Liver (tissue), 9 donors: ENCODE data around the gene SIGLEC1. TPM values are rescaled to one million over a fixed set of nuclear protein-coding genes. Genes with fewer than 3 reads are reported as not detected.

Experiments
- DNase-seq: peaks from one replicate; pipeline ENCODE4 v3.0.0-alpha.2; 2017; ENCODE audit warnings: low spot score
- H3K27ac ChIP-seq, 2 donors: one replicate each; pipeline ENCODE4 v1.7.0; 2013; ENCODE audit warnings: inconsistent platforms in 2 of 2, low read length in 2 of 2, control low read depth in 1 of 2, low read depth in 1 of 2, mild to moderate bottlenecking in 1 of 2
- H3K27me3 ChIP-seq, 4 donors: one replicate each; pipeline versions ENCODE4 v1.6.1 to v1.7.0; 2013; ENCODE audit warnings: low read length in 3 of 4, inconsistent platforms in 1 of 4, mild to moderate bottlenecking in 1 of 4, moderate library complexity in 1 of 4; ENCODE audit not compliant: control insufficient read depth in 4 of 4, insufficient read depth in 4 of 4
- H3K36me3 ChIP-seq, 4 donors: one replicate each; pipeline versions ENCODE4 v1.6.1 to v1.7.0; 2013; ENCODE audit warnings: low read length in 3 of 4, mild to moderate bottlenecking in 3 of 4, low read depth in 1 of 4, moderate library complexity in 1 of 4; ENCODE audit not compliant: control insufficient read depth in 4 of 4, insufficient read depth in 3 of 4
- H3K4me1 ChIP-seq, 4 donors: one replicate each; pipeline versions ENCODE4 v1.6.1 to v1.7.0; 2013; ENCODE audit warnings: low read length in 3 of 4, mild to moderate bottlenecking in 3 of 4, moderate library complexity in 1 of 4; ENCODE audit not compliant: control insufficient read depth in 4 of 4, insufficient read depth in 4 of 4
- H3K4me3 ChIP-seq, 3 donors: one replicate each; pipeline versions ENCODE4 v1.6.1 to v1.7.0; 2013; ENCODE audit warnings: low read length in 3 of 3, control low read depth in 1 of 3, low read depth in 1 of 3, mild to moderate bottlenecking in 1 of 3
- H3K9ac ChIP-seq, 2 donors: one replicate each; pipeline ENCODE4 v1.7.0; 2013; ENCODE audit warnings: low read length in 2 of 2, mild to moderate bottlenecking in 2 of 2, moderate library complexity in 2 of 2, control low read depth in 1 of 2, low read depth in 1 of 2
- H3K9me3 ChIP-seq, 4 donors: one replicate each; pipeline versions ENCODE4 v1.6.1 to v1.7.0; 2013; ENCODE audit warnings: low read length in 3 of 4; ENCODE audit not compliant: control insufficient read depth in 4 of 4
- CTCF ChIP-seq: fragments of 150-350 bp; IDR thresholded peaks from 2 replicates; pipeline ENCODE4 v1.5.1; 2017; ENCODE audit warnings: improper control_type of control experiment, low read depth, low read length; ENCODE audit not compliant: missing input control
- EGR1 ChIP-seq, 2 donors: IDR thresholded peaks; 2 replicates each; pipeline ENCODE4 v1.6.1; 2016 to 2018; ENCODE audit warnings: antibody characterized with exemption in 2 of 2, low read depth in 2 of 2
- FOXA1 ChIP-seq: IDR thresholded peaks from 2 replicates; pipeline ENCODE4 v1.6.1; 2016; ENCODE audit warnings: antibody characterized with exemption
- FOXA2 ChIP-seq: IDR thresholded peaks from 2 replicates; pipeline ENCODE4 v1.6.1; 2016; ENCODE audit warnings: antibody characterized with exemption
- GABPA ChIP-seq, 2 donors: IDR thresholded peaks in 1 of 2; conservative IDR thresholded peaks in 1 of 2; 2 replicates each; pipeline ENCODE4 v1.6.1; 2016; ENCODE audit warnings: antibody characterized with exemption in 2 of 2, mild to moderate bottlenecking in 1 of 2, moderate library complexity in 1 of 2
- HNF4G ChIP-seq: IDR thresholded peaks from 2 replicates; pipeline ENCODE4 v1.6.1; 2016; ENCODE audit warnings: antibody characterized with exemption
- JUND ChIP-seq, 2 donors: IDR thresholded peaks; 2 replicates each; pipeline ENCODE4 v1.6.1; 2016; ENCODE audit warnings: antibody characterized with exemption in 2 of 2
- MAX ChIP-seq: IDR thresholded peaks from 2 replicates; pipeline ENCODE4 v1.6.1; 2016; ENCODE audit warnings: antibody characterized with exemption
- RAD21 ChIP-seq, 2 donors: IDR thresholded peaks; 2 replicates each; pipeline ENCODE4 v1.6.1; 2016; ENCODE audit warnings: antibody characterized with exemption in 2 of 2, mild to moderate bottlenecking in 2 of 2
- REST ChIP-seq: IDR thresholded peaks from 2 replicates; pipeline ENCODE4 v1.6.1; 2016; ENCODE audit warnings: antibody characterized with exemption, mild to moderate bottlenecking
- RXRA ChIP-seq, 2 donors: IDR thresholded peaks; 2 replicates each; pipeline ENCODE4 v1.6.1; 2017 to 2018; ENCODE audit warnings: antibody characterized with exemption in 2 of 2, mild to moderate bottlenecking in 1 of 2
- SP1 ChIP-seq: IDR thresholded peaks from 2 replicates; pipeline ENCODE4 v1.6.1; 2018; ENCODE audit warnings: antibody characterized with exemption, mild to moderate bottlenecking
- YY1 ChIP-seq: IDR thresholded peaks from 2 replicates; pipeline ENCODE4 v1.6.1; 2016; ENCODE audit warnings: antibody characterized with exemption, mild to moderate bottlenecking
- WGBS: extraction: QIAGEN DNeasy Blood & Tissue Kit; methylation state at CpG from one replicate; pipeline ENCODE4 v1.1.7; 2013; 5-methylcytosine and 5-hydroxymethylcytosine counted together
- polyA plus RNA-seq, 2 donors: library from polyadenylated mRNA; stranded (reverse) in 1 of 2; unstranded in 1 of 2; fragments of 200-250 nt in 1 of 2; fragments of >200 nt in 1 of 2; fragmentation: Nextera tagmentation in 1 of 2; extraction: Ambion mirVana in 1 of 2; gene quantifications; one replicate each; pipeline versions ENCODE4 v1.2.1 to v1.2.3, GENCODE V29; 2013 to 2015
- total RNA-seq, 2 donors: library from RNA; depleted of rRNA; stranded (reverse); fragments of >200 nt; gene quantifications; one replicate each; pipeline ENCODE4 v1.2.3, GENCODE V29; 2014
- TF ChIP-seq, protein P1 (sequence below): IDR thresholded peaks from 2 replicates; pipeline ENCODE4 v1.6.1; 2016; ENCODE audit warnings: antibody characterized with exemption
- TF ChIP-seq, protein P2 (sequence below): IDR thresholded peaks from 2 replicates; pipeline ENCODE4 v1.6.1; 2016; ENCODE audit warnings: antibody characterized with exemption
- donor health status: healthy.
- donor health status: healthy.
- donor health status: healthy.
- donor health status: healthy.
- donor health status: healthy.

Gene SIGLEC1
- total RNA-seq (1 to 10 TPM; 6.7 to 7.5 TPM), polyA plus RNA-seq (1 to 10 TPM; 2.3 to 7.8 TPM)

DNA sequence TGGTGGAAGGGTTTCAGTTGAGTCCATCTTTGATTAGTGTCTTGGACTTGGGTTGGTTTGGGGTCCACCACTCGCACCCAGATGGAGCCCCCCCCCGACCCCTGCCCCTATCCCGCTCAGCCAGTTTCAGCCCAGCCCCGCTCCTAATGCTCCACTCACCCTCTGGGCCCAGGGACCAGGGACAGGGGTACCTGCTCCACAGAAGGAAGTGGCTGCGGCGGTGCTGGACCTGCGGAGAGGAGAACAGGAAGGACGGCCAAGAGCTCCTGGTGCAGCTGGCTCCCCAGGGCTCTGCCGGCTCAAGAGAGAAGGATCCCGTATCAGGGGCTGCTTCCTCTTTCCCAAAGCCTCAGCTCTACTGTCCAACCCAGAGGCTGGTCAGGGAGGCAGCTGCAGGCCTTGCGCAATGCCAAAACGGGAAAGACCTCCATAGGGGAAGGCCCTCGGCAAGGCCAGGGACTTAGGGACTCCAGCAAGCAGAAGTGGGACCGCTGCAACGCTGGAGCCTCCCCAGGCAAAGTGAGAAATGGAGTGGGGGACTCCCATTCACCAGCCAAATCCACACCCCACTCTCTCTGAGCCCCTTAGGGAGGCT, at the start of gene SIGLEC1:
Gene SIGLEC1 (minus strand): TSS at position 322 of the 595 bp plus-strand sequence. CDS start 5,472 bp downstream, outside the sequence.
- no peak for DNase-seq
- Histone ChIP-seq H3K9me3 (no peaks in the 10 kb centered on the region), H3K9ac (no peak within 1 kb of the TSS), H3K27ac (no peak within 1 kb of the TSS), H3K36me3 (no peaks in the 10 kb centered on the region), H3K4me1 (no peaks in the 10 kb centered on the region), H3K27me3 (no peaks in the 10 kb centered on the region), H3K4me3 (no peak within 1 kb of the TSS)
- TF ChIP-seq FOXA2 (no peak), CTCF (no peak), RAD21 (IDR thresholded peaks at IDR 0.05) (no peak), MAX (no peak), RXRA (IDR thresholded peaks at IDR 0.05) (no peak), EGR1 (IDR thresholded peaks at IDR 0.05; ENCODE audit: low read depth in 2 of 2) (no peak), SP1 (no peak), HNF4G (no peak)
- WGBS = 75% methylated on average over 15 of the region's 15 CpGs

GRCh38 chr20:3760655-3761348, 48.4 kb upstream of the SIGLEC1 start:
- TF ChIP-seq JUND (IDR thresholded peaks at IDR 0.05) (no peak), FOXA2 (no peak)
- H3K27me3 ChIP-seq = no peaks in the 10 kb centered on the region
- H3K27ac ChIP-seq = no peak overlapping the region
- DNase-seq = no peak
- WGBS = 83% methylated on average over 10 of the region's 10 CpGs
- no peak overlapping the region for H3K4me3 ChIP-seq
- peaks cover 0 to 3% (median 0%) of the 10 kb centered on the region in 4 donors for H3K36me3 ChIP-seq
- H3K9ac ChIP-seq = no peak overlapping the region
- H3K4me1 ChIP-seq = peaks cover 0 to 1% (median 0%) of the 10 kb centered on the region in 4 donors
- H3K9me3 ChIP-seq = no peaks in the 10 kb centered on the region

DNA sequence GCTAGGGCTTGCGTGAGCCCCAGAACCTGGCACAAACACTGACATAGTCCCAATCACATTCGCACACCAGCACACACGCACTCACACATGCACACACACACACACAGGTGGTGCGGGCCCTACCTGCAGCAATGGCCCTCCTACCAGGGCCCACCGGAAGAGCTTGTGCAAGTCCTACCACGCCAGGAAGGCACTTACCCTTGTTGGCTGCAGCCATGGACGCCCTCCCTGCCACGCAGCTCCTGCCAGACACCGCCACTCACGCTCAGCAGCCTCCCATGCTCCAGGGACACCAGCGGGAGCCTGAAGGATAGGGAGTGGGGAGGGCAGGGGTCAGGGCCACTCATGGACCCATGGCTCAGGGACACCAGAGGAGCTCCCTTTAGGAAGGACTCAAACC, 47.5 kb upstream of the SIGLEC1 start:
- Histone ChIP-seq H3K4me3 (no peak overlapping the region), H3K27me3 (no peaks in the 10 kb centered on the region), H3K36me3 (peaks cover 0 to 3% (median 0%) of the 10 kb centered on the region in 4 donors), H3K9ac (no peak overlapping the region), H3K9me3 (no peaks in the 10 kb centered on the region), H3K4me1 (peaks cover 0 to 1% (median 0%) of the 10 kb centered on the region in 4 donors), H3K27ac (no peak overlapping the region)
- no peak for DNase-seq
- TF ChIP-seq RXRA (IDR thresholded peaks at IDR 0.05) = no peak
- TF ChIP-seq, protein P1, sequence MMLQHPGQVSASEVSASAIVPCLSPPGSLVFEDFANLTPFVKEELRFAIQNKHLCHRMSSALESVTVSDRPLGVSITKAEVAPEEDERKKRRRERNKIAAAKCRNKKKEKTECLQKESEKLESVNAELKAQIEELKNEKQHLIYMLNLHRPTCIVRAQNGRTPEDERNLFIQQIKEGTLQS = no peak
- TF ChIP-seq, protein P2, sequence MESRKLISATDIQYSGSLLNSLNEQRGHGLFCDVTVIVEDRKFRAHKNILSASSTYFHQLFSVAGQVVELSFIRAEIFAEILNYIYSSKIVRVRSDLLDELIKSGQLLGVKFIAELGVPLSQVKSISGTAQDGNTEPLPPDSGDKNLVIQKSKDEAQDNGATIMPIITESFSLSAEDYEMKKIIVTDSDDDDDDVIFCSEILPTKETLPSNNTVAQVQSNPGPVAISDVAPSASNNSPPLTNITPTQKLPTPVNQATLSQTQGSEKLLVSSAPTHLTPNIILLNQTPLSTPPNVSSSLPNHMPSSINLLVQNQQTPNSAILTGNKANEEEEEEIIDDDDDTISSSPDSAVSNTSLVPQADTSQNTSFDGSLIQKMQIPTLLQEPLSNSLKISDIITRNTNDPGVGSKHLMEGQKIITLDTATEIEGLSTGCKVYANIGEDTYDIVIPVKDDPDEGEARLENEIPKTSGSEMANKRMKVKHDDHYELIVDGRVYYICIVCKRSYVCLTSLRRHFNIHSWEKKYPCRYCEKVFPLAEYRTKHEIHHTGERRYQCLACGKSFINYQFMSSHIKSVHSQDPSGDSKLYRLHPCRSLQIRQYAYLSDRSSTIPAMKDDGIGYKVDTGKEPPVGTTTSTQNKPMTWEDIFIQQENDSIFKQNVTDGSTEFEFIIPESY = no peak
- no peak for TF ChIP-seq RAD21 (IDR thresholded peaks at IDR 0.05)
- TF ChIP-seq REST = no peak
- no peak for TF ChIP-seq JUND (IDR thresholded peaks at IDR 0.05)
- TF ChIP-seq YY1 = no peak
- TF ChIP-seq FOXA1 = no peak
- TF ChIP-seq SP1 = no peak
- no peak for TF ChIP-seq EGR1 (IDR thresholded peaks at IDR 0.05; ENCODE audit: low read depth in 2 of 2)
- TF ChIP-seq GABPA (IDR thresholded peaks at IDR 0.05 in 1 of 2, conservative IDR thresholded peaks at IDR 0.05 in 1 of 2) = no peak
- TF ChIP-seq FOXA2 = no peak
- 94% methylated on average over 11 of the region's 11 CpGs for WGBS
